ENCODE data around the gene LOXL4. TPM values are rescaled to one million over a fixed set of nuclear protein-coding genes. Genes with fewer than 3 reads are reported as not detected.

Gene LOXL4
- total RNA-seq, 2 experiments from 2014 or later, result not detected

DNA sequence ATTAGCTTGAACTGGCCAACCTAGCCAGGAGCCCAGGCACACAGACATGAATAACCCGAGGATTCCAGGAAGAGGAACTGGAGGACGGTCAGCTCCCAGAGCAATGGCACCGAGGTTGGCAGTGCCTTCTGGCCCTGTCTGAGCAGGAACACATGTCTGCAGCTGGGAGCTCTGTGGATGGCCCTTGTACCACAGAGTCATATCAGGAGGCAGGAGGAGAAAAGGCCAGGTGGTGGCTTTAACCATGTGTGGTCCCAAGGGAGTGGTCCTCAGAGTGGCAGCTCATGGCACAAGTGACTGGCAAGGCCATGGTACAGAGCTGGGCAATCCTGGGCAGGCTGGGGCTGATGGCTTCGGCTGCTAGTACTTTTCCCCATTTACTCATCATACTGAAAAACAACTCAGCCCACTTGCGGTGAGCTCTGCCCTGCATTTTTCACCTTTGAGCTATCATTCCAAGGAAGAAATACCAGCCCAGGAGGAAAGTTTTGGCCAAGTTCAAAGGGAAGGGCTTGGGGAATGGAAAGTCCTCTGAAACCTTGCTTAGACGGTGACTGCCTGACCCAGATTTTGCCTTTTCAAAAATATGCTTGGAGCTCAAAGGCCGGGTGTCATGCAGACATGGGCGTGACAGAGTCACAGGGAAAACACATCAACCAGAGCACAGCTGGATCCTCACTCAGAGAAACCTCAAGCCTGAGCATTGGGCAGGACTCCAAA lies 25.7 kb upstream of the LOXL4 start:
- TF ChIP-seq, protein P1, sequence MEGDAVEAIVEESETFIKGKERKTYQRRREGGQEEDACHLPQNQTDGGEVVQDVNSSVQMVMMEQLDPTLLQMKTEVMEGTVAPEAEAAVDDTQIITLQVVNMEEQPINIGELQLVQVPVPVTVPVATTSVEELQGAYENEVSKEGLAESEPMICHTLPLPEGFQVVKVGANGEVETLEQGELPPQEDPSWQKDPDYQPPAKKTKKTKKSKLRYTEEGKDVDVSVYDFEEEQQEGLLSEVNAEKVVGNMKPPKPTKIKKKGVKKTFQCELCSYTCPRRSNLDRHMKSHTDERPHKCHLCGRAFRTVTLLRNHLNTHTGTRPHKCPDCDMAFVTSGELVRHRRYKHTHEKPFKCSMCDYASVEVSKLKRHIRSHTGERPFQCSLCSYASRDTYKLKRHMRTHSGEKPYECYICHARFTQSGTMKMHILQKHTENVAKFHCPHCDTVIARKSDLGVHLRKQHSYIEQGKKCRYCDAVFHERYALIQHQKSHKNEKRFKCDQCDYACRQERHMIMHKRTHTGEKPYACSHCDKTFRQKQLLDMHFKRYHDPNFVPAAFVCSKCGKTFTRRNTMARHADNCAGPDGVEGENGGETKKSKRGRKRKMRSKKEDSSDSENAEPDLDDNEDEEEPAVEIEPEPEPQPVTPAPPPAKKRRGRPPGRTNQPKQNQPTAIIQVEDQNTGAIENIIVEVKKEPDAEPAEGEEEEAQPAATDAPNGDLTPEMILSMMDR (IDR thresholded peaks at IDR 0.05), result no peak
- no peaks in the 10 kb centered on the region for H3K4me1 Mint-ChIP-seq (ENCODE audit: low read depth)
- no peaks in the 10 kb centered on the region for H3K36me3 ChIP-seq (ENCODE audit: insufficient read depth, low read length)
- no peaks in the 10 kb centered on the region for H3K4me1 ChIP-seq (ENCODE audit: insufficient read depth, low read length)
- no peaks in the 10 kb centered on the region for H3K36me3 Mint-ChIP-seq (ENCODE audit: low read depth)
- intact Hi-C loops (cut with DNase I, micrococcal nuclease), result no loop called here
- H3K4me3 Mint-ChIP-seq, result no peak overlapping the region
- no peaks in the 10 kb centered on the region for H3K9me3 Mint-ChIP-seq
- H3K9me3 ChIP-seq (ENCODE audit: control insufficient read depth in 1 of 2, insufficient read depth in 1 of 2, low read length in 2 of 2), result no peaks in the 10 kb centered on the region
- no peak overlapping the region for H3K4me3 ChIP-seq (ENCODE audit: low read length)
- no peak overlapping the region for H3K27ac Mint-ChIP-seq
- ChIA-PET POLR2A (no interaction called here), CTCF (no interaction called here)
- no peak overlapping the region for H3K27ac ChIP-seq (ENCODE audit: low read depth in 1 of 2, low read length in 2 of 2)
- ATAC-seq (ENCODE audit: poor library complexity) (no peak), DNase-seq (no peak)
- H3K27me3 ChIP-seq (ENCODE audit: control insufficient read depth in 1 of 2, insufficient read depth in 2 of 2, low read length in 2 of 2), result peaks cover 0 to 12% of the 10 kb centered on the region in 2 experiments
- peaks cover 36% of the 10 kb centered on the region for H3K27me3 Mint-ChIP-seq

DNA sequence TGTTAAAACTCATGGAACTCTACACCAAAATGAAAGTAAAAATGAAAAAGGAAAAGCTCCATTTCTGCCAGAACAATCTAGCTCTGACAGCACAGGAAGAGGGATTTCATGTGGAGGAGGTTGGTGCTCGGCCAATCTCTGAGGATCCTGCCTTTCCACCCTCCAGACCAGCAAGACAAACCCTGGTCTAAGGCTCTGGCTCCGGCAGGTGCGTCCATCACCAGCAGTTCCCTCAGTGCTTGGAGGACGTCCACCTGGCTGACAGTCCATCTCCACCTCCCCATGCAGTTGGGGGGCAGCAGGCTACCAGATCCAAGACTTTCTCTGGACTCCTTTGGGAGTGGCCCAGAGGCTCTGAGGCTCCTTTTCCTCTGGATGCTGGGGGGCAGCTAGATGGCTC lies 25.0 kb upstream of the LOXL4 start:
- Mint-ChIP-seq H3K9me3 (no peaks in the 10 kb centered on the region), H3K4me3 (no peak overlapping the region), H3K4me1 (ENCODE audit: low read depth) (no peaks in the 10 kb centered on the region), H3K27ac (no peak overlapping the region), H3K27me3 (peaks cover 30% of the 10 kb centered on the region), H3K36me3 (ENCODE audit: low read depth) (no peaks in the 10 kb centered on the region)
- H3K4me3 ChIP-seq (ENCODE audit: low read length), result no peak overlapping the region
- POLR2A ChIA-PET, result no interaction called here
- DNase-seq, result no peak
- no peak overlapping the region for H3K27ac ChIP-seq (ENCODE audit: low read depth in 1 of 2, low read length in 2 of 2)
- no peaks in the 10 kb centered on the region for H3K36me3 ChIP-seq (ENCODE audit: insufficient read depth, low read length)
- peaks cover 0 to 12% of the 10 kb centered on the region in 2 experiments for H3K27me3 ChIP-seq (ENCODE audit: control insufficient read depth in 1 of 2, insufficient read depth in 2 of 2, low read length in 2 of 2)
- no peaks in the 10 kb centered on the region for H3K4me1 ChIP-seq (ENCODE audit: insufficient read depth, low read length)
- TF ChIP-seq, protein P1 (IDR thresholded peaks at IDR 0.05), result no peak
- CTCF ChIA-PET, result no interaction called here
- intact Hi-C loops (cut with DNase I, micrococcal nuclease), result no loop called here
- no peaks in the 10 kb centered on the region for H3K9me3 ChIP-seq (ENCODE audit: control insufficient read depth in 1 of 2, insufficient read depth in 1 of 2, low read length in 2 of 2)
- ATAC-seq (ENCODE audit: poor library complexity), result no peak

DNA sequence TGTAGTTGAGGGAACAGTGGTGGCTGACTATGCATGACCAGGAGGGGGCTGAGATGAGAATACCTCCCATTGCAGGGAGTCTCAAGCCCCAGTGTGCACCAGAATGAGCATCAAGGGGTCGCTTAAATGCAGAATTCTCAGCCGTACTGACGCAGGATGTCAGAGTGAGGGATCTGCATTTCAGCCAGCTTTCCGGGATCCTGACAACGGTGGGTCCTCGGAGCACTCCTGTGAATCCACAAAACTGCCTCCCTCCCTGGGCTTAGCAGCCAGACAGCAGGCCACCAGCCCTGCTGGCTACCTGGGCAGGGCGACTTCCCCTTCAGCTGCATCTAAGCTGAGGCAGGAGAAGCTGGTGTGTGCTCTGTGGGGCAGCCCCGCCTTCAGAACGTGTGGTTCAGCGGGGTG lies 21.8 kb upstream of the LOXL4 start:
- Histone ChIP-seq H3K27me3 (ENCODE audit: control insufficient read depth in 1 of 2, insufficient read depth in 2 of 2, low read length in 2 of 2) (peaks cover 6 to 9% of the 10 kb centered on the region in 2 experiments), H3K27ac (ENCODE audit: low read depth in 1 of 2, low read length in 2 of 2) (no peak overlapping the region), H3K36me3 (ENCODE audit: insufficient read depth, low read length) (no peaks in the 10 kb centered on the region), H3K4me3 (ENCODE audit: low read length) (no peak overlapping the region), H3K4me1 (ENCODE audit: insufficient read depth, low read length) (no peaks in the 10 kb centered on the region), H3K9me3 (ENCODE audit: control insufficient read depth in 1 of 2, insufficient read depth in 1 of 2, low read length in 2 of 2) (no peaks in the 10 kb centered on the region)
- CTCF ChIA-PET, result no interaction called here
- POLR2A ChIA-PET, result no interaction called here
- Mint-ChIP-seq H3K4me1 (ENCODE audit: low read depth) (no peaks in the 10 kb centered on the region), H3K27ac (no peak overlapping the region), H3K9me3 (no peaks in the 10 kb centered on the region), H3K27me3 (peaks cover 22% of the 10 kb centered on the region), H3K4me3 (no peak overlapping the region), H3K36me3 (ENCODE audit: low read depth) (no peaks in the 10 kb centered on the region)
- DNase-seq (no peak), ATAC-seq (ENCODE audit: poor library complexity) (no peak)
- intact Hi-C loops (cut with DNase I, micrococcal nuclease), result no loop called here
- TF ChIP-seq, protein P1 (IDR thresholded peaks at IDR 0.05), result no peak
